Esophagus muscularis mucosa (tissue), 3 donors: ENCODE data around the gene XNDC1N.

Experiments
- CTCF ChIP-seq, 3 experiments: fragments of 200-600 bp in 2 of 3; fragments of 450-650 bp in 1 of 3; sonication (generic) in 2 of 3; IDR thresholded peaks; one replicate each; pipeline ENCODE4 v1.5.1; 2017 to 2019; ENCODE audit warnings: antibody characterized with exemption in 3 of 3, mild to moderate bottlenecking in 2 of 3, moderate library complexity in 1 of 3
- POLR2A ChIP-seq: fragments of 450-650 bp; IDR thresholded peaks from one replicate; pipeline ENCODE4 v1.6.1; 2017; ENCODE audit warnings: antibody characterized with exemption, moderate library complexity, mild to moderate bottlenecking, low read depth

GRCh38 chr11:71913756-71914526, 14.5 kb downstream of the XNDC1N start:
- no peak for TF ChIP-seq CTCF (IDR thresholded peaks at IDR 0.05)
- no peak for TF ChIP-seq POLR2A
